Glutamatergic neuron (in vitro differentiated cells): ENCODE results near the gene ARFGEF3. TPM values are rescaled to one million over a fixed set of nuclear protein-coding genes. Genes with fewer than 3 reads are reported as not detected.

Experiments used
- DNase-seq: peaks from one replicate; pipeline ENCODE4 v3.0.0; 2022
- H3K27ac Mint-ChIP-seq: one replicate; pipeline ENCODE4 v1.8.0; 2020; ENCODE audit warnings: mild to moderate bottlenecking, mixed read lengths, inconsistent platforms; ENCODE audit not compliant: unreplicated experiment
- H3K27me3 Mint-ChIP-seq: one replicate; pipeline ENCODE4 v1.8.0; 2020; ENCODE audit warnings: mild to moderate bottlenecking, moderate library complexity, mixed read lengths, inconsistent platforms; ENCODE audit not compliant: unreplicated experiment
- H3K36me3 Mint-ChIP-seq: one replicate; pipeline ENCODE4 v1.8.0; 2020; ENCODE audit warnings: mild to moderate bottlenecking, mixed read lengths, inconsistent platforms; ENCODE audit not compliant: unreplicated experiment
- H3K4me1 Mint-ChIP-seq: one replicate; pipeline ENCODE4 v1.8.0; 2020; ENCODE audit warnings: mild to moderate bottlenecking, low read depth, mixed read lengths, inconsistent platforms; ENCODE audit not compliant: unreplicated experiment
- H3K4me3 Mint-ChIP-seq: one replicate; pipeline ENCODE4 v1.8.0; 2020; ENCODE audit warnings: mild to moderate bottlenecking, mixed read lengths, inconsistent platforms; ENCODE audit not compliant: unreplicated experiment
- H3K9me3 Mint-ChIP-seq: one replicate; pipeline ENCODE4 v1.8.0; 2020; ENCODE audit warnings: mild to moderate bottlenecking, moderate library complexity, mixed read lengths, inconsistent platforms; ENCODE audit not compliant: unreplicated experiment
- total RNA-seq: library from RNA; stranded (reverse); fragmentation: NEBNext Ultra II Directional; extraction: Animal tissue kit (Norgen Biotek cat#: 25700); gene quantifications from one replicate; pipeline ENCODE4 v1.2.1, GENCODE V29; 2021; ENCODE audit not compliant: unreplicated experiment
- TF ChIP-seq, protein P1 (sequence below): fragments of 200-600 bp; sonication (generic); IDR thresholded peaks from one replicate; pipeline ENCODE4 v1.5.0; 2021; ENCODE audit not compliant: partially characterized antibody, unreplicated experiment

ARFGEF3 gene
- total RNA-seq, 1 donor from 2014 or later = 15.3 TPM

DNA sequence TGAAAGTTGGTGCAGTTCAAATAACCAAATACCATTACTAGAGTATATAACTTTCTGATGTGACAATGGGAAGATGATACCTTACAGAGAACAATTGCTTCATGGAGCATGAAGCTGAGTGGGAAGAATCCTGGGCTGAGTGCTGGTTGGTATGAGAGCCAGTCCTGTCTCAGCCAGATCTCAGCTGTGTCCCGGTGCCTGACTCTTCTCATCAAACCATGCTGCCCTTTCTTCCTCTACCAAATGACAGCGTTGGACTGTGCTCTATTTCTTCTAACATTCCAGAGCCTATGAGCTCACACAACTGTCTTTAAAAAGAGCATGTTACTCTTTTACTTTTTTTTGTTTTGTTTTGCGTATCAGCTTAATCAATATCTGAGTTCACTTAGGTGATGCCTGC, 84.0 kb downstream of the ARFGEF3 start:
- TF ChIP-seq, protein P1, sequence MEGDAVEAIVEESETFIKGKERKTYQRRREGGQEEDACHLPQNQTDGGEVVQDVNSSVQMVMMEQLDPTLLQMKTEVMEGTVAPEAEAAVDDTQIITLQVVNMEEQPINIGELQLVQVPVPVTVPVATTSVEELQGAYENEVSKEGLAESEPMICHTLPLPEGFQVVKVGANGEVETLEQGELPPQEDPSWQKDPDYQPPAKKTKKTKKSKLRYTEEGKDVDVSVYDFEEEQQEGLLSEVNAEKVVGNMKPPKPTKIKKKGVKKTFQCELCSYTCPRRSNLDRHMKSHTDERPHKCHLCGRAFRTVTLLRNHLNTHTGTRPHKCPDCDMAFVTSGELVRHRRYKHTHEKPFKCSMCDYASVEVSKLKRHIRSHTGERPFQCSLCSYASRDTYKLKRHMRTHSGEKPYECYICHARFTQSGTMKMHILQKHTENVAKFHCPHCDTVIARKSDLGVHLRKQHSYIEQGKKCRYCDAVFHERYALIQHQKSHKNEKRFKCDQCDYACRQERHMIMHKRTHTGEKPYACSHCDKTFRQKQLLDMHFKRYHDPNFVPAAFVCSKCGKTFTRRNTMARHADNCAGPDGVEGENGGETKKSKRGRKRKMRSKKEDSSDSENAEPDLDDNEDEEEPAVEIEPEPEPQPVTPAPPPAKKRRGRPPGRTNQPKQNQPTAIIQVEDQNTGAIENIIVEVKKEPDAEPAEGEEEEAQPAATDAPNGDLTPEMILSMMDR = no peak

DNA sequence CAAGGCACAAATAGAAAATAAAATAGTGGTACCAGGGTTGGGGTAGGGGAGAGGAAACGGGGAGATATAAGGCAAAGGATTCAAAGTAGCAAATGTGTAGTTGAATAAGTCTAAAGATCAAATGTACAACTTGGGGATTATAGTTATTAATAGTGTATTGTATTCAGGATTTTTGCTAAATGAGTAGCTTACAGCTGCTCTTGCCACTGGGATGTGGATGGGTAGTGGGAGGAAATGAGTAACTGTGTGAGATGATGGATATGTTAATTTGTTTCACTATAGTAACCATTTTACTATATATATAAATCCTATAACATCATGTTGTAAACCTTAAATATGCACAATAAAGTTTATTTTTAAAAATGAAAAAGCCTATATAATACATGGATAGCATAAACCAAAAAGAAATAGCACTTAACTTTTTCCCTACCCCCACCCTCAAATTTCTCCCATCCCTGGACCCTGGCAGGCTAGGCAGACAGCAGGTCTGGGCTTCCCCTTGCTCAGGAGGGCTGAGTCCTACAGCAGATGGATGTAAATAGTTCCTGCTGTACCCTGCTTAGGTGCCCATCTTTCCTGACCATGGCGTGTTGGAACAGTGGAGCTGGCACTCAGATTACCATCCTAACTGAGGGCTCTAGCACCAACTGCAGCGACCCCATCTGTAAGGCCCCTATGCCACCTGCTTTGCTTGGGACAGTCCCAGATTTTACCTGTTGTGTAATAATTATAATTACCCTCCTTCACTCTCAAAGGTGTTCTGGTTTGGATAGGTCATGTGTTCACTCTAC, 85.1 kb downstream of the ARFGEF3 start:
- peaks cover 1% of the 10 kb centered on the region for H3K9me3 Mint-ChIP-seq
- no peaks in the 10 kb centered on the region for H3K4me1 Mint-ChIP-seq
- no peak for DNase-seq
- TF ChIP-seq, protein P1 = no peak
- no peaks in the 10 kb centered on the region for H3K36me3 Mint-ChIP-seq
- H3K4me3 Mint-ChIP-seq = no peak overlapping the region
- H3K27ac Mint-ChIP-seq = no peak overlapping the region
- peaks cover 2% of the 10 kb centered on the region for H3K27me3 Mint-ChIP-seq

More for the DNA sequence above, 84.0 kb downstream of the ARFGEF3 start:
- H3K27ac Mint-ChIP-seq = no peak overlapping the region
- H3K4me3 Mint-ChIP-seq = no peak overlapping the region
- H3K9me3 Mint-ChIP-seq = peaks cover 1% of the 10 kb centered on the region
- H3K27me3 Mint-ChIP-seq = peaks cover 2% of the 10 kb centered on the region
- DNase-seq = no peak
- H3K4me1 Mint-ChIP-seq = peaks cover 4% of the 10 kb centered on the region
- H3K36me3 Mint-ChIP-seq = no peaks in the 10 kb centered on the region

DNA sequence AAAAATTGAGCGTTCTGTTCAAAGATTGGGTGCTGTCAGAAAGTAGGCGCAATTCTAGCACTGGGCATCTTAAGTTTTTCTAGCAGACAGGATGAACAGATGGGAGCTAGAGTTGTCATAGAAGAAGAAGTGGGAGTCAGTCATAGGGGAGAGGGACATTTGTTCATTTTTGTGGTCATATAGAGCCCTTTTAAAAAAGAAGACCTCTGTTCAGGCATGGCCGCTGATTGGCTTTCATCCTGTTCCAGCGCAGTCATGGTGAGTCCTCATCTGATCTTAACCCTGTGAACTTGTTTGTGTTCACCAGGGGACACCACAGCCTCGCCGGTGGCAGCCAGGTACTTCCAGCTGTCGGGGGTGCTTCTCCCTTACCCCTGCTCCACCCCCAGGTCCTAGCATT, 86.3 kb downstream of the ARFGEF3 start:
- Mint-ChIP-seq H3K4me1 (no peaks in the 10 kb centered on the region), H3K9me3 (peaks cover 1% of the 10 kb centered on the region), H3K36me3 (no peaks in the 10 kb centered on the region), H3K27ac (no peak overlapping the region), H3K4me3 (no peak overlapping the region), H3K27me3 (peaks cover 2% of the 10 kb centered on the region)
- TF ChIP-seq, protein P1 = no peak
- DNase-seq = no peak

DNA sequence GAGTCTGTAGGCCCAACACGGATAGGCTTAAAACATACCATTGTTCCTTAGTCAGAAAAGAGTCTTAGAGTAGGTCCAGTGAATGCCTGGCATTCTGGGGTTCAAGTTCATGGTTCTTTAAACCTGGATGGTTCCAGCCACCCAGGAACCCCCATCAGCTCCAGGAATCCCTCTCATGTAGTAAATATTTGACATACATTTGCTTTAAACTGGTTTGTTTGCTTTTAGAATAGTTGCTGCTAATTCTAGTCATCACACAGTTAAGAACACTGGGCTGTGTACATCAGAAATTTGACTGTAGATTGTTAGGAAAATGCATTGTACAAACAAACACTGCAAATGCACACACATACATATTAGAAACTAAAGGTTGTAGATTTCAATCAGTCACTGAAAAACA, 87.1 kb downstream of the ARFGEF3 start:
- Mint-ChIP-seq H3K27me3 (peaks cover 2% of the 10 kb centered on the region), H3K4me3 (no peak overlapping the region), H3K27ac (no peak overlapping the region), H3K36me3 (no peaks in the 10 kb centered on the region), H3K4me1 (no peaks in the 10 kb centered on the region), H3K9me3 (peaks cover 1% of the 10 kb centered on the region)
- DNase-seq = no peak
- TF ChIP-seq, protein P1 = no peak

DNA sequence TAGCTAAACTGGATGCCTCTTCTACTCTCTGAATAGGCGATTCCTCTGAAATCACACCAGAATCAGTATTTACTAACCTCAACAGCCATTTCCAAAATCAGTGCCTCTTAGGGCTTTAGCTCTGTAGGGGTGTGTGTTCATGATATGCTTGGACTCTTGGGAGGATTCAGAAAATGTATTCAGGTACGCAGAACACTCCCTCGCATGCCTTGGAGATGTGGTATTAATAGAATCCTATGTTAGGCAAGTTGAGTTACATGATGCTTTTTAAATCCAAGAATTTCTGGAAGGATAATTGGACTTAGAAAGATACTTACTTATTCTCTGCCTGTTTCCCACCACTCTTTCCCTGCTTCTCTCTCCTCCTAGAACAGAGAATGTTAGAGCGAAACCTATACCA, 88.3 kb downstream of the ARFGEF3 start:
- H3K27me3 Mint-ChIP-seq = peaks cover 2% of the 10 kb centered on the region
- H3K9me3 Mint-ChIP-seq = peaks cover 1% of the 10 kb centered on the region
- H3K4me3 Mint-ChIP-seq = no peak overlapping the region
- DNase-seq = no peak
- TF ChIP-seq, protein P1 = no peak
- H3K4me1 Mint-ChIP-seq = no peaks in the 10 kb centered on the region
- H3K36me3 Mint-ChIP-seq = no peaks in the 10 kb centered on the region
- no peak overlapping the region for H3K27ac Mint-ChIP-seq
